HG03469 (cell line): ENCODE results near the gene TOR4A.

Experiments used
- ATAC-seq: cut with Tn5 transposase; IDR thresholded peaks from one replicate; pipeline ENCODE4 v1.9.1; 2021; ENCODE audit warnings: mild to moderate bottlenecking, moderate library complexity, moderate number of reproducible peaks; ENCODE audit not compliant: unreplicated experiment

Gene TOR4A

GRCh38 chr9:137304383-137305059 lies 27.0 kb downstream of the TOR4A start:
- no peak for ATAC-seq

GRCh38 chr9:137305060-137305797 lies 27.7 kb downstream of the TOR4A start:
- no peak for ATAC-seq

GRCh38 chr9:137305798-137306065 lies 28.2 kb downstream of the TOR4A start:
- ATAC-seq, result no peak

GRCh38 chr9:137306066-137306849 lies 28.7 kb downstream of the TOR4A start:
- no peak for ATAC-seq

DNA sequence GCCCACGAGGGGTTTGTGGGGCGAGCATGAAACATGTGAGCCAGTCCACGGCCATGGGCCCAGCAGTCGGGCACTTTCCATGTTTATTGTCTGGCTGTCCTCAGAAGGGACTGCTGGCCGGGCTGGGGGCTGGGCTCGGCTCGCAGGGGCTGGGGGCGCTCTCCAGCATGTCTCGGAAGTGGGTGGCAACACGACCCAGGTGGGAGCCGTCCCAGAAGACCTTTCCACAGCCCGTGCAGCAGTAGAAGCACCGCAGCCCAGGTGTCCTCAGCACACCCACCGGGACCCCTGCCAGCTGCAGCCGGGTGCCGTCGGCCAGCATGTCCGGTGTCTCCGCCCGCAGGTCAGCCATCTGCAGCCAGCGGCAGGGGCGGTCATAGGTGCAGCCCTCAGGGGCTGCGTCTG lies 29.3 kb downstream of the TOR4A start:
- no peak for ATAC-seq

DNA sequence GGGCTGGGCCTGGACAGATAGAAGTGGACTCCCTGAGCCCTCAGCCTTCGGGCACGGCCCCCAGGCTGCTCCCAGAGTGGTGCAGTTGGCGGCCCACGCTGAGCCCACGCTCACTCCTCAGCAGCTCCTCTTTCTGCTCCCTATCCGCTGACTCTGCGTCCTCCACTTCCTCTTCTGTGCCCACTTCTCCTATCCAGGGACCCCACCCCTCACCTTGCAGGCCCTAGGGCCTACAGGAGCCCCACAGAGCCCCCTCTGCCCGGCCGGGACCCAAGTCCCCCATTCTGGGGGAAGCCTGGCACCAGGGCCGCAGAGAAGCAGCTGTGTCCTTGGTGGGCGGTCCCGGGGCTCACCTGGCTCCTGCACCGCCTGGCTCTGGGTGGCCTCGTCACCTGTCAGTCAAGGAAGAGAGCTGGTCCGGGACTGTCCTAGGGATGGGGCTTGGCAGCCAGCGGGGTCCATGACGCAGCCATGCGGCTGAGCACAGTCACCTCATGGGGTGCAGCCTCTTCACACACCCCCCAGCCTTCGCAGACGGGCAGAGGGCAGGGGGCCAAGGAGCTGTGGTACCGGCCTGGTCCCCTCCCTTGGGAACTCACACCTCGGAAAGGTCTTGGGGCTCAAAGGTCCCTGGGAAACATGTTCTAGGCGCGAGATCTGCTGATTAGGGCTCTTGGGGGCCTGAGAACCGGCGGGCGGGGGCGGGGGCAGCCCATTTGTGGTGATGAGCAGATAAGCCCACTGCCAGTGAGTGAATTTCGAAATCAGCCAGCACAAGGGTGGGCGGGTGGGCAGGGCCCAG lies 29.9 kb downstream of the TOR4A start:
- no peak for ATAC-seq

GRCh38 chr9:137308057-137308619 lies 30.6 kb downstream of the TOR4A start:
- ATAC-seq, result no peak

DNA sequence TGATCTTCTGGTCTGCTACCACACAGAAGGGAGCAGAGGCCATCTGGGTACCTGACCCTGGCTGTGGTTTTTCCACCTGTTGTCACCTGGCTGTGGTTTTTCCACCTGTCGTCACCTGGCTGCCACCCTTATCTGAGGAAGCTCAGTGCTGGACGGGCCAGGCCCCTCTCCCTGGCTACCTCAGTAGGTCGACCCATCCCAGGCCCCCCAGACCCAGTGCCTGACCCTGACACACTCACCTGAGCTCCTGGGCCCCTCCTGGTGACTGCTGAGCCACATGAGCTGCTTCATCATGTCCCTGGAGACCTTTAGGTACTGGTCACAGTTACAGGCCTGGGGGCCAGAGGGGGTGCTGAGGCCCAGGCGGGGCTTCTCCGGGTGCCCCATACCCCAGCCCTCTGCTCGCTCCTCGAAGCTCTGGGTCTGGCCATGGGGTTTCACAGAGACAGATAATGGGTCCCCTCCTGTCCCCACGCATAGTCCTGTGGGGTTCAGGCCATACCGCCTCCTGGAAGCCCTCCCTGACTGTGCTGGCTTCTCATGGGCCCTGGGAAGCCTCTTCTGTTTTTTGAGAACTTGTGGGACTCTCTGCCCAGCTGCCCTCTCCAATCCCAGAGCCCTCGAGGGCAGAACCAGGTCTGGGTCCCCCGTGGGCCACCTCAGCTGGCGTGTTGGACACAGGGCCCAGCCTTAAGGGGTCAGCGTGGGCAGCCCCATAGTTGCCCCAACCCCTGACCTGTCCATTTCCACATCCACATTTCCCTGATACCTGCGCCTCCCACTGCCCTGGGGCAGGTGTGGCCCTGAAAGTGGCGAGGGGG lies 32.1 kb downstream of the TOR4A start:
- no peak for ATAC-seq

- no peak for ATAC-seq
Observed at GRCh38 chr9:137310189-137311052, 32.9 kb downstream of the TOR4A start.

DNA sequence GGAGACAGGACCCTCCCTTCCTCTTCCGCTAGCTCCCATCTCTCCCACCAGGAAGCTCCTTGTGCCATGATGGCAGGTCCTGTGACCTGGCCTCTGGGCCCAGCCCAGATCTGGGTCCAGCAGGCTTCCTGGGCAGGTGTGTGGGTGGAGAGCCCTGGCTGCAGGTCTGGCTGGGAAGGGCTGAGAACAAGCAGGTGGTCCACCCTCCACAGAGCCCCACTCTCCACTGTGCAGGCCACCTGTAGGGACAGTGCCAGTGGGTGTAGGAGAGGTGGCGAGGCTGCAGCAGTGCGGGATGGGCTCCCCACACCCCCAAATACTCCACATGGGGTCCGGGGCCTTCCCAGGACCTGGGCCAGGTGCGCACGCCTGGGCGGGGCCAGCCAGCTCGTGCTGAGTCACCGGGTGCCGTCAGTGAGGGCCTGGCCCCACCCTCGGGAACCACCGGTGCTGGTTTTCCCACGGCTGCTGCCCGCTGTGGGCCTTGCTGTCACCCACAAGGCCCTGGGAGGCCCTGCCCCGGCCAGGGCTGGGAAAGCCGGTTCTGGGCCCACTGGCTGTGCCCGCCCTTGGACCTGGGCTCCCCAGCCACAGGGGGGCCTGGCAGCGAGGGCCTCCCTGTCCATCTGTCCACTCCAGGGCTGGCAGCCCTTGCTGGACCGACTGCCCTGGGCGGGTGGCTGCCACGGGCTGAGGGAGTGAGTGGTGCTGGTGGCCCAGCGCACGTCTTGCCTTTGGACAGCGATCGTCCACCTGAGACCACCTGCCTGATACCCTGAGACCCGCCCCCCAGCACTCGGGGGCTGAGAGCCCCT lies 33.9 kb downstream of the TOR4A start:
- ATAC-seq, result no peak

- no peak for ATAC-seq
Observed at GRCh38 chr9:137311986-137312851, 34.7 kb downstream of the TOR4A start.

DNA sequence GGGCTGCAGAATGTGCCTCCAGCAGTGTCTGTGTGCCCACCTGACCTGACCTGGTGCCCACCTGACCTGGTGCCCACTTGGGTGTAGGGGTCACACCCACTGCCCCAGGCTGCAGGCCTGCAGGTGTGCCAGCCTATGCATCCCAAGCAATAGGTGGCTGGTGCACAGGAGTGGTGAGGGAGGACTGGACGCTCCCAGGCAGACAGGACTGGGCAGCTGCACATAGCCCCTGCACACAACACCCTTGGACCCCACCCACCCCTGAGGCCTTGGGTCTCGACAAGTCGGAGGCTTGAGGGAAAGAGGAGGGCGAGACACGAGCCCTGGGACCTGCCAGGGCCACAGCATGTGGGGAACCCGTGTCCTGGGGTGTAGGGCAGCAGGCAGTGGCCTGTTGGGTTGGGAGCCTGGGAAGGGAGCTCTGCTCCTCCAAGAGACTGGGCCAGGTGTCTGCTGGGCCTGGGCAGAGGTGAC lies 35.4 kb downstream of the TOR4A start:
- no peak for ATAC-seq

DNA sequence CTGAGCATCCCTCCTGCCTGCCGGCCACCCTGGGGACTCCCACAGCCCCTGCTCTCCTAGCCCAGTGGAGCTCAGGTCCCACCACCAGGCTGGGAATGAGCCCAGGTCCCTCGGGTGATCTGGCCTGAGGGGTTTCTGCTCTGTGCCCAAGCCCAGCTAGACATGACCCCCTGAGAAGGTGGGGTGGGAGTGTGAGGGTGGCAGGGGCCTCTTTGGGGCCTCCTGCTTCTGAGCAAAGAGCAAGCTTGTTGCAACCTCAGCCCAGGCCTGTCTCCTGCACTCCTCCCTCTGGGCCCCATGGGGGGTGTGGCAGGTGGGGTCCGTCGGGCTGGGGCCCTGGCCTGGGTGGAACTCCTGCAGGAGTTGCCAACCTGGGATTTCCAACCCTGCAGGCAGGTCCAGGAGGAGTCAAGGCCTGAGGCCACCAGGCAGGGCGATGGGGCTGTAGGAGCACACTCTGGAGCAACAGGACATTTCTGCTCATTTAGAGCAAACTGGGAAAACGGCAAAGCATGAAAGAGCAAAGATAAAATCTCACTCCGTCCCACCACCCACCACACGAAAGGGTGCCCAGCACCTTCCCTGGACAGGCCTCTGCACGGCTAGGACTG lies 35.9 kb downstream of the TOR4A start:
- ATAC-seq, result no peak

GRCh38 chr9:137313956-137314560 lies 36.5 kb downstream of the TOR4A start:
- ATAC-seq, result no peak

DNA sequence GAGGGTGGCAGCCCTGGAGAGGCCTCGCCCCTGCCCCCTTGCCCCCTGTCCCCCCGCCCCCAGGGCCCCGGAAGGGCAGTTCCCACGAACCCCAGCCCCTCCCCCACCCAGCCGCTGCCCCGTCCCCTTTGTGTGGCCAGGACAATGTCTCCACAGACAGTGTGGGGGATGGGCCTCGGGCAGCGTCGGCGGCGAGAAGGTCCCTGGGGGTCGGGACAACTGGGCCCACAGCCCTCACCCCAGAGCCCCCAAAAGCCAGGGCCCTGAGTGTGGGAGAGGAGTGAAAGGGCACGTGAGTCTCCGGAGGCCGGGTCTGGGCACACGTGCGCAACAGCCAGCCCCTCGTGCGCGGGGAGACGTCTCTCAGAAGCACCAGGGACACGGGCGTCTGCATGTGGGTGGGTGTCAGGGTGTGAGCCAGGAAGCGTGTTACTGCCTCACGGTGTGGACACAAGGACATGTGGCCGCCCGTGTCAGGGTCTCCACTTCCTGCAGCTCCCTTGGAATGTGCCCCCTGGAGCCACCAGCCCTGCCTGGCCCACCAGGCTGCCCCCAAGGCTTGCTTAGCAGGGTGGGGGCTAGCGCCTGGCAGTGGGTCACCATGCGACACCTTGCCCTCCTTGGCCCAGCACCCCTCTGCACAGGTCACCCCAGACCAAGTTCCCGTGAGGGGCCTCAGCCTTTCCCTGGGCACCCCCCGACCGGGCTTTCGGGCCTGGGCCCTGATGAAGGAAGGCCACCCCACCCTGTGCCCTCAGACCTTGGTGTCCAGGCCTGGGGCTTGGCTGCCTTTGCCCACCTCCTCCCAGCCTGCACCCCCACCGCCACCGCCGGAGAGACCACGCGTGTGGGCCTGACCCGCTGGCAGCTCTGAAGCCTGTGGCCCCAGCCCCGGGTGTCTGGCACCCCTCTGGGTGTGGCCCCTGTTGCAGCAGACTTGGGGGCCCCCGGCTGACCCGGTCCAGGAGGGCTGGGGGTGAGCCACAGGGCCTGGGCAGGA lies 37.3 kb downstream of the TOR4A start:
- no peak for ATAC-seq
